GM12878 (cell line): Measurements from ENCODE around the gene GID4. TPM values are rescaled to one million over a fixed set of nuclear protein-coding genes. Genes with fewer than 3 reads are reported as not detected.

Source experiments
- ATAC-seq: fragments of 200-7000 bp; cut with Tn5 transposase; 3 replicates; pipeline ENCODE4 v1.9.1; 2020; ENCODE audit warnings: mild to moderate bottlenecking, moderate library complexity
- BruUV-seq: library from RNA; stranded (reverse); fragments of 400-500 nt; replicated peaks from 2 replicates; lab custom pipeline; 2021; lab: Mats Ljungman, UMichigan
- CTCF ChIA-PET: fragments of 300-600 bp; sonication (Branson Sonifier 250); formaldehyde crosslinking; extraction: SDS; loops from one replicate; lab custom pipeline; 2021; ENCODE audit warnings: inconsistent platforms; lab: Yijun Ruan, JAX
- POLR2A ChIA-PET: fragments of 350-600 bp; formaldehyde crosslinking; extraction: SDS; loops from one replicate; lab custom pipeline; 2021; ENCODE audit warnings: inconsistent platforms; lab: Charles Lee
- RAD21 ChIA-PET: fragments of 300-600 bp; sonication (Branson Sonifier 250); formaldehyde crosslinking; loops from one replicate; lab custom pipeline; 2023; ENCODE audit warnings: antibody characterized with exemption; ENCODE audit not compliant: unreplicated experiment; lab: Charles Lee
- SMC1A ChIA-PET: fragments of 300-600 bp; sonication (Branson Sonifier 250); formaldehyde crosslinking; loops from one replicate; lab custom pipeline; 2023; ENCODE audit not compliant: unreplicated experiment, uncharacterized antibody; lab: Charles Lee
- DNase-seq: peaks from one replicate; pipeline ENCODE4 v3.0.0-alpha.2; 2011; ENCODE audit warnings: low read depth, low spot score
- FAIRE-seq: peaks from 3 replicates; lab custom pipeline; 2011; peaks lifted over from hg19 to GRCh38; lab: Jason Lieb, UNC
- H2AFZ ChIP-seq: 2 replicates; pipeline ENCODE4 v1.6.0; 2011; ENCODE audit warnings: low read depth, low read length, control low read depth; ENCODE audit not compliant: control insufficient read depth
- H3K27ac ChIP-seq: 2 replicates; pipeline ENCODE4 v1.5.1; 2011; ENCODE audit warnings: control low read depth; ENCODE audit not compliant: control insufficient read depth, insufficient read depth
- H3K27me3 ChIP-seq, 2 experiments: replicated peaks in 1 of 2; 2 replicates each; pipeline versions ENCODE4 v1.6.0 to v1.6.1; 2011; ENCODE audit warnings: low read length in 1 of 2; ENCODE audit not compliant: control insufficient read depth in 2 of 2, insufficient read depth in 2 of 2
- H3K36me3 ChIP-seq, 2 experiments: 2 replicates each; pipeline ENCODE4 v1.5.1; 2011; ENCODE audit warnings: low read length in 1 of 2; ENCODE audit not compliant: control insufficient read depth in 2 of 2, insufficient read depth in 2 of 2
- H3K4me1 ChIP-seq: 2 replicates; pipeline ENCODE4 v1.6.1; 2011; ENCODE audit warnings: mild to moderate bottlenecking, low read length, moderate library complexity, mixed read lengths; ENCODE audit not compliant: control insufficient read depth, insufficient read depth
- H3K4me2 ChIP-seq: 2 replicates; pipeline ENCODE4 v1.6.0; 2011; ENCODE audit warnings: control low read depth; ENCODE audit not compliant: control insufficient read depth, insufficient read depth
- H3K4me3 ChIP-seq: fragments of 200-600 bp; sonication (generic); 2 replicates; pipeline ENCODE4 v1.5.1; 2016
- H3K79me2 ChIP-seq: 2 replicates; pipeline ENCODE4 v1.6.0; 2011; ENCODE audit warnings: low read length; ENCODE audit not compliant: control insufficient read depth, insufficient read depth
- H3K9ac ChIP-seq: 2 replicates; pipeline ENCODE4 v1.8.0; 2011; ENCODE audit warnings: low read length, control low read depth, mixed read lengths; ENCODE audit not compliant: control insufficient read depth, insufficient read depth
- H3K9me3 ChIP-seq: replicated peaks from 3 replicates; pipeline ENCODE4 v1.5.1; 2011; ENCODE audit warnings: mild to moderate bottlenecking, low read length; ENCODE audit not compliant: control insufficient read depth, insufficient read depth
- H4K20me1 ChIP-seq: 2 replicates; pipeline ENCODE4 v1.6.0; 2011; ENCODE audit not compliant: control insufficient read depth, insufficient read depth
- BCLAF1 ChIP-seq: fragments of 450-650 bp; IDR thresholded peaks from 2 replicates; pipeline ENCODE4 v1.6.1; 2017; ENCODE audit warnings: antibody characterized with exemption, mild to moderate bottlenecking, moderate library complexity
- CHD1 ChIP-seq: IDR thresholded peaks from 2 replicates; pipeline ENCODE4 v1.6.1; 2012; ENCODE audit warnings: low read depth, low read length, improper control_type of control experiment
- E2F4 ChIP-seq: IDR thresholded peaks from 2 replicates; pipeline ENCODE4 v1.6.1; 2012; ENCODE audit warnings: low read depth, low read length, improper control_type of control experiment
- E2F8 ChIP-seq: fragments of 450-650 bp; IDR thresholded peaks from 2 replicates; pipeline ENCODE4 v1.6.1; 2018; ENCODE audit warnings: mild to moderate bottlenecking, low read depth, moderate library complexity; ENCODE audit not compliant: partially characterized antibody
- IKZF1 ChIP-seq: fragments of 450-650 bp; conservative IDR thresholded peaks from 2 replicates; pipeline ENCODE4 v1.6.1; 2017; ENCODE audit warnings: antibody characterized with exemption, mild to moderate bottlenecking
- IRF5 ChIP-seq: fragments of 450-650 bp; IDR thresholded peaks from 2 replicates; pipeline ENCODE4 v1.6.1; 2017; ENCODE audit warnings: borderline replicate concordance
- MXI1 ChIP-seq: fragments of 150-350 bp; IDR thresholded peaks from 2 replicates; pipeline ENCODE4 v1.6.1; 2011; ENCODE audit warnings: low read depth, mild to moderate bottlenecking, inconsistent platforms, low read length, improper control_type of control experiment
- SPI1 ChIP-seq: IDR thresholded peaks from 2 replicates; pipeline ENCODE4 v1.6.1; 2011; ENCODE audit warnings: low read depth, mild to moderate bottlenecking, low read length, moderate library complexity, borderline replicate concordance; ENCODE audit not compliant: insufficient read depth
- STAT1 ChIP-seq: fragments of 450-650 bp; conservative IDR thresholded peaks from 2 replicates; pipeline ENCODE4 v1.6.1; 2014; ENCODE audit warnings: antibody characterized with exemption, mild to moderate bottlenecking
- TARDBP ChIP-seq: IDR thresholded peaks from 2 replicates; pipeline ENCODE4 v1.6.1; 2016; ENCODE audit warnings: borderline replicate concordance
- TCF12 ChIP-seq: IDR thresholded peaks from 2 replicates; pipeline ENCODE4 v1.6.1; 2011; ENCODE audit warnings: low read depth, mild to moderate bottlenecking, low read length
- TCF3 ChIP-seq: IDR thresholded peaks from 2 replicates; pipeline ENCODE4 v1.6.1; 2012; ENCODE audit warnings: low read depth, mild to moderate bottlenecking, low read length, borderline replicate concordance; ENCODE audit not compliant: insufficient read depth
- ZBED1 ChIP-seq: IDR thresholded peaks from 2 replicates; pipeline ENCODE4 v1.6.1; 2016; ENCODE audit warnings: borderline replicate concordance
- WGBS: methylation state at CpG from one replicate; pipeline ENCODE4 v1.1.6; 2016; ENCODE audit warnings: low lambda C conversion rate; ENCODE audit not compliant: insufficient replicate concordance, insufficient coverage; ENCODE audit errors: missing lambda C conversion rate; 5-methylcytosine and 5-hydroxymethylcytosine counted together
- in situ Hi-C: fragments of 300-500 bp; cut with MboI; formaldehyde crosslinking; loops from 9 replicates; pipeline ENCODE4 v1.14.3; 2018; ENCODE audit warnings: mixed read lengths
- intact Hi-C: fragments of 100-400 bp; cut with micrococcal nuclease; formaldehyde crosslinking; loops from one replicate; pipeline ENCODE4 v1.14.2; 2022; ENCODE audit not compliant: unreplicated experiment
- polyA plus RNA-seq, 11 experiments: library from polyadenylated mRNA; depleted of rRNA in 4 of 11; unstranded in 6 of 11; stranded (reverse) in 5 of 11; fragments of >200 nt; fragmentation: Nextera tagmentation in 4 of 11; fragmentation: Illumina TruSeq in 1 of 11; extraction: Ambion mirVana in 4 of 11; extraction: Trizol in 1 of 11; gene quantifications; 1 replicate in 1 of 11; 2 replicates in 10 of 11; pipeline versions ENCODE4 v1.2.1 to v1.2.3, GENCODE V29; 2011 to 2016; ENCODE audit warnings: inconsistent platforms in 2 of 11, missing spikeins in 2 of 11, low read depth in 1 of 11
- total RNA-seq, 4 experiments: library from RNA; depleted of rRNA in 3 of 4; stranded (reverse); fragments of >200 nt in 3 of 4; fragmentation: Illumina TruSeq in 1 of 4; extraction: Trizol in 1 of 4; gene quantifications; 2 replicates each; pipeline versions ENCODE4 v1.2.1 to v1.2.3, GENCODE V29; 2013 to 2021

Gene GID4
- total and polyA plus RNA-seq, 10 of the 15 experiments (the other 5 are each of a cell fraction or from before 2014, with no cell fraction given) = 0.93 to 7.3 (median 3.6) TPM

GRCh38 chr17:18044609-18045008 lies 5.4 kb downstream of the GID4 start:
- TF ChIP-seq TCF12 = no peak
- TF ChIP-seq BCLAF1 = no peak
- TF ChIP-seq E2F4 = no peak
- no peak for TF ChIP-seq STAT1
- no peak for TF ChIP-seq E2F8
- no peak for TF ChIP-seq MXI1
- TF ChIP-seq IKZF1 = no peak
- no peak for TF ChIP-seq ZBED1
- TF ChIP-seq SPI1 = no peak
- TF ChIP-seq TARDBP = no peak
- TF ChIP-seq TCF3 = no peak
- TF ChIP-seq CHD1 = no peak
- no peak for TF ChIP-seq IRF5
- H2AFZ ChIP-seq = no peak overlapping the region
- CTCF ChIA-PET = no interaction called here
- 76% methylated on average over 3 of the region's 3 CpGs for WGBS
- SMC1A ChIA-PET = no interaction called here
- no peak overlapping the region for H3K27ac ChIP-seq
- RAD21 ChIA-PET = no interaction called here
- no peaks in the 10 kb centered on the region for H3K27me3 ChIP-seq
- H3K4me2 ChIP-seq = no peak overlapping the region
- H3K4me3 ChIP-seq = no peak overlapping the region
- H3K9ac ChIP-seq = no peak overlapping the region
- intact Hi-C loops = no loop called here
- H3K36me3 ChIP-seq = peaks cover 0 to 2% of the 10 kb centered on the region in 2 experiments; a peak in 1 of 4 replicates
- no peaks in the 10 kb centered on the region for H3K9me3 ChIP-seq
- H3K79me2 ChIP-seq = peaks cover 10% of the 10 kb centered on the region
- ATAC-seq = no peak
- in situ Hi-C loops = no loop called here
- FAIRE-seq = no peak
- POLR2A ChIA-PET = no interaction called here
- BruUV-seq = no TSS peak
- peaks cover 8% of the 10 kb centered on the region for H3K4me1 ChIP-seq
- DNase-seq = no peak
- H4K20me1 ChIP-seq = no peaks in the 10 kb centered on the region
